IMR-90 (cell line): ENCODE data around the gene DNAJA4. TPM values are rescaled to one million over a fixed set of nuclear protein-coding genes. Genes with fewer than 3 reads are reported as not detected.

Experiments
- ATAC-seq: fragments of 200-7000 bp; cut with Tn5 transposase; 2 replicates; pipeline ENCODE4 v1.9.1; 2020; ENCODE audit warnings: low read depth, mild to moderate bottlenecking, moderate library complexity
- BruUV-seq: library from RNA; stranded (reverse); fragments of 400-500 nt; replicated peaks from 2 replicates; lab custom pipeline; 2021; lab: Mats Ljungman, UMichigan
- CTCF ChIA-PET: fragments of 300-600 bp; formaldehyde crosslinking; extraction: SDS; loops from one replicate; lab custom pipeline; 2021; ENCODE audit warnings: antibody characterized with exemption; lab: Yijun Ruan, JAX
- POLR2A ChIA-PET: fragments of 300-600 bp; sonication (Branson Sonifier 250); formaldehyde crosslinking; loops from one replicate; lab custom pipeline; 2022; ENCODE audit warnings: antibody characterized with exemption; ENCODE audit not compliant: unreplicated experiment; lab: Charles Lee
- DNase-seq: peaks from one replicate; pipeline ENCODE4 v3.0.0; 2013
- H2AFZ ChIP-seq: replicated peaks from 2 replicates; pipeline ENCODE3; 2013; ENCODE audit warnings: low read length, mild to moderate bottlenecking; ENCODE audit not compliant: poor library complexity
- H2AK5ac ChIP-seq: 2 replicates; pipeline ENCODE4 v1.6.1; 2013; ENCODE audit warnings: low read depth, low read length, inconsistent platforms
- H2AK9ac ChIP-seq: replicated peaks from 2 replicates; pipeline ENCODE3; 2013; ENCODE audit warnings: mild to moderate bottlenecking, low read depth, low read length, moderate library complexity; ENCODE audit not compliant: poor library complexity
- H2BK120ac ChIP-seq: 2 replicates; pipeline ENCODE4 v1.6.1; 2013; ENCODE audit warnings: low read depth, low read length, inconsistent platforms
- H2BK15ac ChIP-seq: 3 replicates; pipeline ENCODE4 v1.6.1; 2013; ENCODE audit warnings: low read depth, low read length, inconsistent platforms
- H2BK20ac ChIP-seq: 2 replicates; pipeline ENCODE4 v1.6.1; 2013; ENCODE audit warnings: low read depth, mild to moderate bottlenecking, inconsistent platforms, low read length, moderate library complexity
- H2BK5ac ChIP-seq: 2 replicates; pipeline ENCODE4 v1.6.1; 2013; ENCODE audit warnings: mild to moderate bottlenecking, low read depth, low read length, inconsistent platforms; ENCODE audit not compliant: poor library complexity, severe bottlenecking
- H3K14ac ChIP-seq: replicated peaks from 2 replicates; pipeline ENCODE4 v1.6.1; 2013; ENCODE audit warnings: low read depth, low read length, inconsistent platforms
- H3K18ac ChIP-seq: 2 replicates; pipeline ENCODE4 v1.6.1; 2013; ENCODE audit warnings: low read depth, low read length, control low read depth
- H3K23ac ChIP-seq: 2 replicates; pipeline ENCODE4 v1.6.1; 2013; ENCODE audit warnings: low read depth, low read length, inconsistent platforms
- H3K27ac ChIP-seq: 2 replicates; pipeline ENCODE4 v1.5.1; 2013; ENCODE audit warnings: mild to moderate bottlenecking, control low read depth, low read length; ENCODE audit not compliant: insufficient read depth
- H3K27me3 ChIP-seq: 2 replicates; pipeline ENCODE4 v1.6.1; 2013; ENCODE audit warnings: low read length; ENCODE audit not compliant: control insufficient read depth, insufficient read depth
- H3K36me3 ChIP-seq: 2 replicates; pipeline ENCODE4 v1.6.1; 2013; ENCODE audit warnings: low read length, mixed read lengths; ENCODE audit not compliant: control insufficient read depth, insufficient read depth
- H3K4ac ChIP-seq: 2 replicates; pipeline ENCODE4 v1.6.1; 2013; ENCODE audit warnings: low read depth, low read length, inconsistent platforms
- H3K4me1 ChIP-seq: 2 replicates; pipeline ENCODE4 v1.6.1; 2013; ENCODE audit warnings: low read length, mixed read lengths; ENCODE audit not compliant: control insufficient read depth, insufficient read depth
- H3K4me2 ChIP-seq: 2 replicates; pipeline ENCODE4 v1.6.1; 2013; ENCODE audit warnings: low read depth, mild to moderate bottlenecking, control low read depth, low read length, moderate library complexity
- H3K4me3 ChIP-seq: 2 replicates; pipeline ENCODE4 v1.5.1; 2013; ENCODE audit warnings: low read depth, mild to moderate bottlenecking, control low read depth, low read length, moderate library complexity; ENCODE audit not compliant: insufficient read depth
- H3K56ac ChIP-seq: 2 replicates; pipeline ENCODE4 v1.6.1; 2013; ENCODE audit warnings: low read length, inconsistent platforms; ENCODE audit not compliant: insufficient read depth; ENCODE audit errors: extremely low read depth
- H3K79me1 ChIP-seq, 2 experiments: 2 replicates each; pipeline ENCODE4 v1.6.1; 2013; ENCODE audit warnings: low read length in 2 of 2, inconsistent platforms in 1 of 2, low read depth in 1 of 2
- H3K9ac ChIP-seq: 2 replicates; pipeline ENCODE4 v1.6.1; 2013; ENCODE audit warnings: low read depth, low read length, control low read depth
- H3K9me1 ChIP-seq: 2 replicates; pipeline ENCODE4 v1.6.1; 2013; ENCODE audit warnings: low read length, inconsistent platforms; ENCODE audit not compliant: insufficient read depth
- H3K9me3 ChIP-seq: 2 replicates; pipeline ENCODE4 v1.6.1; 2013; ENCODE audit warnings: low read length; ENCODE audit not compliant: control insufficient read depth, insufficient read depth
- H4K20me1 ChIP-seq: 2 replicates; pipeline ENCODE4 v1.6.1; 2013; ENCODE audit warnings: low read length, inconsistent platforms; ENCODE audit not compliant: insufficient read depth
- H4K5ac ChIP-seq: 2 replicates; pipeline ENCODE4 v1.6.1; 2013; ENCODE audit warnings: mild to moderate bottlenecking, low read depth, low read length, control low read depth
- H4K8ac ChIP-seq, 2 experiments: 2 replicates each; pipeline ENCODE4 v1.6.1; 2013; ENCODE audit warnings: low read depth in 2 of 2, low read length in 2 of 2, control low read depth in 1 of 2, inconsistent platforms in 1 of 2
- H4K91ac ChIP-seq: 2 replicates; pipeline ENCODE4 v1.6.1; 2013; ENCODE audit warnings: low read depth, low read length, inconsistent platforms; ENCODE audit not compliant: insufficient read depth
- BHLHE40 ChIP-seq: fragments of 150-350 bp; IDR thresholded peaks from 2 replicates; pipeline ENCODE4 v1.6.1; 2016; ENCODE audit warnings: mild to moderate bottlenecking, low read depth, low read length
- CHD1 ChIP-seq: IDR thresholded peaks from 2 replicates; pipeline ENCODE4 v1.6.1; 2012; ENCODE audit warnings: low read depth, low read length, improper control_type of control experiment
- CTCF ChIP-seq: conservative IDR thresholded peaks from 2 replicates; pipeline ENCODE4 v1.5.1; 2012; ENCODE audit warnings: mild to moderate bottlenecking, low read depth, low read length, improper control_type of control experiment
- ELK1 ChIP-seq: fragments of 150-350 bp; IDR thresholded peaks from 2 replicates; pipeline ENCODE4 v1.6.1; 2016; ENCODE audit warnings: low read depth, mild to moderate bottlenecking, low read length, moderate library complexity, borderline replicate concordance
- MAFK ChIP-seq: IDR thresholded peaks from 2 replicates; pipeline ENCODE4 v1.6.1; 2012; ENCODE audit warnings: low read depth, low read length, improper control_type of control experiment
- MAZ ChIP-seq: IDR thresholded peaks from 2 replicates; pipeline ENCODE4 v1.6.1; 2012; ENCODE audit warnings: low read depth, mild to moderate bottlenecking, low read length, improper control_type of control experiment, moderate library complexity, borderline replicate concordance
- MXI1 ChIP-seq: IDR thresholded peaks from 2 replicates; pipeline ENCODE4 v1.6.1; 2012; ENCODE audit warnings: low read depth, mild to moderate bottlenecking, low read length, moderate library complexity, borderline replicate concordance
- RAD21 ChIP-seq: IDR thresholded peaks from 2 replicates; pipeline ENCODE4 v1.6.1; 2012; ENCODE audit warnings: low read length, improper control_type of control experiment
- RFX5 ChIP-seq: IDR thresholded peaks from 2 replicates; pipeline ENCODE4 v1.8.0; 2012; ENCODE audit warnings: low read depth, mild to moderate bottlenecking, low read length, moderate library complexity
- SMC3 ChIP-seq: fragments of 150-350 bp; IDR thresholded peaks from 2 replicates; pipeline ENCODE4 v1.6.1; 2016; ENCODE audit warnings: low read depth, mild to moderate bottlenecking, antibody characterized with exemption, low read length, moderate library complexity
- USF2 ChIP-seq: fragments of 150-350 bp; IDR thresholded peaks from 2 replicates; pipeline ENCODE4 v1.6.1; 2017; ENCODE audit warnings: mild to moderate bottlenecking, antibody characterized with exemption, low read length, low read depth
- WGBS, 2 experiments: methylation state at CpG; one replicate each; pipeline versions ENCODE4 v1.1.5 to v1.1.7; 2013; ENCODE audit warnings: missing lambda C conversion rate in 2 of 2; ENCODE audit not compliant: insufficient read length in 1 of 2; ENCODE audit errors: extremely low coverage in 2 of 2; 5-methylcytosine and 5-hydroxymethylcytosine counted together
- dilution Hi-C: fragments of 300-500 bp; cut with HindIII; formaldehyde crosslinking; loops from one replicate; pipeline ENCODE4 v1.14.3; 2018; ENCODE audit warnings: low sequenced_read_pairs; ENCODE audit not compliant: unreplicated experiment
- in situ Hi-C: fragments of 300-500 bp; cut with MboI; formaldehyde crosslinking; loops from 3 replicates; pipeline ENCODE4 v1.14.3; 2019; ENCODE audit warnings: low sequenced_read_pairs, inconsistent platforms, mixed read lengths
- intact Hi-C: fragments of 100-400 bp; cut with micrococcal nuclease; formaldehyde crosslinking; loops from 2 replicates; pipeline ENCODE4 v1.10.0; 2022
- polyA plus RNA-seq, 3 experiments: library from polyadenylated mRNA; depleted of rRNA; stranded (reverse); fragments of >200 nt; gene quantifications; 2 replicates each; pipeline ENCODE4 v1.2.3, GENCODE V29; 2012; ENCODE audit warnings: low replicate concordance in 1 of 3
- total RNA-seq: library from RNA; depleted of rRNA; stranded (reverse); fragments of >200 nt; gene quantifications from 2 replicates; pipeline ENCODE4 v1.2.3, GENCODE V29; 2012

DNAJA4 gene
- total and polyA plus RNA-seq, 2 of the 4 experiments (the other 2 are of a cell fraction): 0.18 to 0.32 TPM

GRCh38 chr15:78247911-78248310 lies 16.5 kb upstream of the DNAJA4 start:
- no peak overlapping the region for H3K27ac ChIP-seq
- ChIA-PET CTCF (no interaction called here), POLR2A (no interaction called here)
- H3K56ac ChIP-seq: no peak overlapping the region
- no peaks in the 10 kb centered on the region for H3K79me1 ChIP-seq
- H2BK5ac ChIP-seq: no peak overlapping the region
- H2BK20ac ChIP-seq: no peak overlapping the region
- TF ChIP-seq USF2: no peak
- TF ChIP-seq RAD21: no peak
- TF ChIP-seq BHLHE40: no peak
- TF ChIP-seq MAFK: no peak
- no peak for TF ChIP-seq CHD1
- TF ChIP-seq SMC3: no peak
- no peak for TF ChIP-seq RFX5
- TF ChIP-seq ELK1: no peak
- no peak for TF ChIP-seq MXI1
- TF ChIP-seq CTCF: no peak
- no peak for TF ChIP-seq MAZ
- H3K4me1 ChIP-seq: no peaks in the 10 kb centered on the region
- no TSS peak for BruUV-seq
- H3K14ac ChIP-seq: no peak overlapping the region
- in situ Hi-C loops (no loop called here), intact Hi-C loops (no loop called here), dilution Hi-C loops (no loop called here)
- H3K9me3 ChIP-seq: no peaks in the 10 kb centered on the region
- no peak overlapping the region for H2AK9ac ChIP-seq
- no peak overlapping the region for H3K4me3 ChIP-seq
- H3K23ac ChIP-seq: no peak overlapping the region
- no peaks in the 10 kb centered on the region; the same call in 1 of the 2 replicates for H4K20me1 ChIP-seq
- H3K27me3 ChIP-seq: peaks cover 21% of the 10 kb centered on the region
- H4K8ac ChIP-seq: no peak overlapping the region
- H3K36me3 ChIP-seq: no peaks in the 10 kb centered on the region
- H2BK120ac ChIP-seq: no peak overlapping the region
- no peak overlapping the region for H2AFZ ChIP-seq
- H2BK15ac ChIP-seq: no peak overlapping the region
- no peak overlapping the region for H3K9ac ChIP-seq
- H2AK5ac ChIP-seq: no peak overlapping the region
- no peak overlapping the region for H3K4me2 ChIP-seq
- H3K4ac ChIP-seq: no peak overlapping the region
- H3K18ac ChIP-seq: no peak overlapping the region
- ATAC-seq (no peak), DNase-seq (no peak)
- no peaks in the 10 kb centered on the region; the same call in 1 of the 2 replicates for H3K9me1 ChIP-seq
- WGBS, 2 experiments: no CpG with 5 or more reads among the region's 1 CpG
- H4K5ac ChIP-seq: no peak overlapping the region
- no peak overlapping the region for H4K91ac ChIP-seq
